GM10248 (cell line): Measurements from ENCODE around the gene TSPAN1.
A peak's percentile ranks its signal among the peaks of the same experiment; 100 is the strongest.

Experiments used
- CTCF ChIA-PET: fragments of 300-600 bp; sonication (Branson Sonifier 250); formaldehyde crosslinking; extraction: SDS; loops from one replicate; lab custom pipeline; 2021; ENCODE audit warnings: antibody characterized with exemption; lab: Yijun Ruan, JAX
- POLR2A ChIA-PET: fragments of 350-650 bp; sonication (Branson Sonifier 250); formaldehyde crosslinking; extraction: SDS; loops from one replicate; lab custom pipeline; 2020; ENCODE audit warnings: antibody characterized with exemption; lab: Yijun Ruan, JAX
- DNase-seq: peaks from one replicate; pipeline ENCODE4 v3.0.0; 2012; ENCODE audit errors: extremely low spot score
- CTCF ChIP-seq: IDR thresholded peaks from 2 replicates; pipeline ENCODE4 v1.5.1; 2012; ENCODE audit warnings: mild to moderate bottlenecking, low read depth; ENCODE audit errors: extremely low read depth, missing control alignments, control extremely low read depth

Gene TSPAN1

DNA sequence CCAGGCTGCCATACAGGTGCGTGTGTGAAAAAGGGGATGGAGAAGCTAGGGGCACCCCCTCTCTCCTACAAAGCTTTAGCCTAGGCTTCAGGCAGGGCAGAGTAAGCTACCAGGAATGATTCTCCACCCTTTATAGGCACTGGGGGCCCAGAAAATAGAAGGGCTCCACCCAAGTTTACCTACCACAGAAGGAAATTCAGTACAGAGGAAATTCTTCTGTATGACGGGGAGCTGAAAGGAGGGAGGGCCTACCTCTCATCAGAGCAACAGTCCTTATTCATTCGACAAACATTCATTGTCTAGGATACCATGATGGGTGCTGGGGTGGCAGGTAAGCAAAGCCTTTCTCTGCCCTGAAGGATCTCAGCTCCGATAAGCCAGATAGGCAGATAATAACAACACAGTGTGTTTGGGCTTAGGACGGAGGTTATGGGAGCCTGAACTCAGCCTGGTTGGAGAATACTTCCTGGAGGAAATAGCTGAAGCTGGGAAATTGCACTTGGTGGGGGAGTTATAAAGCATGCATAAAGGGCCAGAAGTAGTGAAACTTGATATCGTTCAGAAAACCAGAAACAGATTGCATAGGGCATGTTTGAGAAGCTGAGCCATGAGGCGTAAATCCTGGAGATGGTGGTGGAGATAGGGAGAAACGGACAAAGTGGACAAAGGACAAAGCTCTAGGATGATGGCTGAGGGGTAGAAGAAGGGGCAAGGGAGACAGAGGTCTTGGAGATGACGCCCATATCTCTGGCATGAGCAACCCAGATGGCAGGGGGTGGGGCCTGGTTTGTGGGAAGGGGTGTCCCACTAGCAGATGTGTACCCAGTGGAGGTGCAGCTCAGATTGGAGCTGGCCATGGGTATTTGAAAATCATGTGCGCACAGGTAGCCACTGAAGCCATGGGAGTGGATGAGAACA, 6.7 kb downstream of the TSPAN1 start:
- no peak for DNase-seq
- no peak for TF ChIP-seq CTCF
- ChIA-PET CTCF (interaction anchor here (0.6 to 16.5 kb wide), 21 partner anchors 10 to 223 kb away, joined by 3 to 256 read pairs (median 4); partner anchors contain the start of genes PIK3R3 and POMGNT1), POLR2A (no interaction called here)

GRCh38 chr1:46183079-46183847, 8.4 kb downstream of the TSPAN1 start:
- CTCF ChIA-PET: interaction anchor here (0.8 to 16.5 kb wide), 8 partner anchors 11 to 264 kb away, joined by 3 to 256 read pairs (median 4); no protein-coding TSS in a partner anchor
- no peak for DNase-seq
- no peak for TF ChIP-seq CTCF
- POLR2A ChIA-PET: interaction anchor here (0.6 kb wide), 1 partner anchor 410 kb away, joined by 6 read pairs; no protein-coding TSS in a partner anchor

DNA sequence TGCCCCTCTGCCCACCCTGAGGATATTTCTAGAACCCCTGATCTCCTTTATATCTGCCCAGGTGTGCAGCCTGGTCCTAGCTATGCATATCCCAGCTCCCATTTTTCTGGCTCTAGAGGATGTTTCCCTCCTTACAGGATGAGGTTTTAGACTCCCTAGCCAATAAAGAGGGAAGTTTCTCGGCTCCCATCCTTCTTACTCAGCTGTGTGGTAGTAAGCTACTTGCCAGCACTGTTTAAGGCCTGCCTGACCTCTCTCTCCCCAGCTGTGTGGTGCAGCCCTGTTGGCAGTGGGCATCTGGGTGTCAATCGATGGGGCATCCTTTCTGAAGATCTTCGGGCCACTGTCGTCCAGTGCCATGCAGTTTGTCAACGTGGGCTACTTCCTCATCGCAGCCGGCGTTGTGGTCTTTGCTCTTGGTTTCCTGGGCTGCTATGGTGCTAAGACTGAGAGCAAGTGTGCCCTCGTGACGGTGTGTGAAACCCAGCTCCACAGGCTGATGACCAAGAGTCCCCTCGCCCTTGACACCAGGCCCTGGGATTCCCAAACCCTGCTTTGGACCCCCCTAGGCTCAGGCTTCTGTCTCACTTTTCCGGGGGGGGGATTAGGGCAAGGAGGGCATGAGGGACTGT, 9.2 kb downstream of the TSPAN1 start:
- ChIA-PET POLR2A (interaction anchor here (0.6 kb wide), 1 partner anchor 123 kb away, joined by 3 read pairs; no protein-coding TSS in a partner anchor), CTCF (interaction anchor here (0.8 to 16.5 kb wide), 7 partner anchors 12 to 265 kb away, joined by 3 to 256 read pairs (median 5); no protein-coding TSS in a partner anchor)
- DNase-seq: peak; percentile 50
- no peak for TF ChIP-seq CTCF

DNA sequence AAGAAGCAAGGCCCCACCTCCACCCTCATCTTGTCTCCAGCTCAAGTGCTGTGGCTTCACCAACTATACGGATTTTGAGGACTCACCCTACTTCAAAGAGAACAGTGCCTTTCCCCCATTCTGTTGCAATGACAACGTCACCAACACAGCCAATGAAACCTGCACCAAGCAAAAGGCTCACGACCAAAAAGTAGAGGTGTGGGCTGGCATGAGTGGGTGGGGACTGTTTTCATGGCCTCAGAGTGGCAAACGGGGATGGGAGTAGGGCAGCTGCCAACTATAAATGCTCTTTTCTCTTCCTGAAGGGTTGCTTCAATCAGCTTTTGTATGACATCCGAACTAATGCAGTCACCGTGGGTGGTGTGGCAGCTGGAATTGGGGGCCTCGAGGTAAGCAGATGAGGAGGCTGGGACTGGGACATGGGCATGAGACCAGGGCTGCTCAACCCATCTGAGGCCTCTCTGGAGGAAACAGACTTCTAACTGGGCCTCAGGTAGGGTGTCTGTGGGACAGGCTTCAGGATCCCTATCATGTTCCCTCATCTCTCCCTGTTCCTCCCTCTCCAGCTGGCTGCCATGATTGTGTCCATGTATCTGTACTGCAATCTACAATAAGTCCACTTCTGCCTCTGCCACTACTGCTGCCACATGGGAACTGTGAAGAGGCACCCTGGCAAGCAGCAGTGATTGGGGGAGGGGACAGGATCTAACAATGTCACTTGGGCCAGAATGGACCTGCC, 10.2 kb downstream of the TSPAN1 start:
- ChIA-PET POLR2A (no interaction called here), CTCF (interaction anchor here (5.2 to 16.5 kb wide), 3 partner anchors 17 to 148 kb away, joined by 29 to 256 read pairs (median 51); no protein-coding TSS in a partner anchor)
- no peak for TF ChIP-seq CTCF
- DNase-seq: no peak

- ChIA-PET CTCF (interaction anchor here (0.7 to 16.5 kb wide), 3 partner anchors 10 to 148 kb away, joined by 3 to 256 read pairs (median 8); no protein-coding TSS in a partner anchor), POLR2A (interaction anchor here (0.6 kb wide), 1 partner anchor 1554 kb away, joined by 3 read pairs; no protein-coding TSS in a partner anchor)
- no peak for TF ChIP-seq CTCF
- DNase-seq: no peak
These were observed 11.2 kb downstream of the TSPAN1 start for GRCh38 chr1:46186076-46186475.
